ENCODE measurements around the gene HSD3B1. TPM values are rescaled to one million over a fixed set of nuclear protein-coding genes. Genes with fewer than 3 reads are reported as not detected.

HSD3B1 gene
- total RNA-seq, 1 donor from 2014 or later, result not detected

DNA sequence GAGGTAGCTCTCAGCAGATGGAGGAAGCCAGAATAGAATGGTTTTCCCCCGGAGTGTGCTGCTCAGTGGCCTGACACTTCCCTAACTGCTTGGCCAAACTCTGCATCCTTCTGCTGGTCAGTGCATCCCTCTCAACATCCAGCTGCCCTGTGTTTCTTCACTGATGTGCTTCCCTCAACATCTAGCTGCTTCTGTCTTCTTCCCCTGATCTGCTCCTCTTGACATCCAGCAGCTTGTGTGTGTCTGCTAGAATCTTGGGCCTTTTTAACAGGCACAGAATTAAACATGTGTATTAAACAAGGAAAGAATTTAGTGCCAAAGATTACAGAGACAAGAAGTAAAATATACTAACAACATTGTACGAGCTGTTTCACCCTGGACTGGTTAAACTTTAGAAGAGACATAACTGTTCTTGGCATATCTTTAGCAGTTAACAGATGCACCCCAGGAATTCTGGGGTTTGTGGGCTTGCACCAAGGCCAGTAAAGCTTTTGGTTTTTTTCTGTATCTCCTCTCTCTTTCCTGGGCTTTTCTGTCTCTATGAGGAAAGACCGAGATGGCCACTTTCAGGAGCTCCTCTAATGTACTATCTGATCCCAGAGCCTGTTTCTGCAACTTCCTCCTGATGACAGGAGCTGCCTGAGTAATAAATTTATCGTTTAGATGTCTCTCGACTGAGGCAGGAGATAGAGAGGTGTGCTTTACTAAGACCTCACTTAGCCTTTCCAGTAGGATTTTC is 34.8 kb upstream of the HSD3B1 start:
- no peak for DNase-seq (ENCODE audit: low read depth)
- H3K36me3 ChIP-seq (ENCODE audit: control insufficient read depth, insufficient read depth, low read length), result no peaks in the 10 kb centered on the region
- H3K27me3 ChIP-seq (ENCODE audit: control insufficient read depth, insufficient read depth, low read length), result no peaks in the 10 kb centered on the region
- TF ChIP-seq, protein P1, sequence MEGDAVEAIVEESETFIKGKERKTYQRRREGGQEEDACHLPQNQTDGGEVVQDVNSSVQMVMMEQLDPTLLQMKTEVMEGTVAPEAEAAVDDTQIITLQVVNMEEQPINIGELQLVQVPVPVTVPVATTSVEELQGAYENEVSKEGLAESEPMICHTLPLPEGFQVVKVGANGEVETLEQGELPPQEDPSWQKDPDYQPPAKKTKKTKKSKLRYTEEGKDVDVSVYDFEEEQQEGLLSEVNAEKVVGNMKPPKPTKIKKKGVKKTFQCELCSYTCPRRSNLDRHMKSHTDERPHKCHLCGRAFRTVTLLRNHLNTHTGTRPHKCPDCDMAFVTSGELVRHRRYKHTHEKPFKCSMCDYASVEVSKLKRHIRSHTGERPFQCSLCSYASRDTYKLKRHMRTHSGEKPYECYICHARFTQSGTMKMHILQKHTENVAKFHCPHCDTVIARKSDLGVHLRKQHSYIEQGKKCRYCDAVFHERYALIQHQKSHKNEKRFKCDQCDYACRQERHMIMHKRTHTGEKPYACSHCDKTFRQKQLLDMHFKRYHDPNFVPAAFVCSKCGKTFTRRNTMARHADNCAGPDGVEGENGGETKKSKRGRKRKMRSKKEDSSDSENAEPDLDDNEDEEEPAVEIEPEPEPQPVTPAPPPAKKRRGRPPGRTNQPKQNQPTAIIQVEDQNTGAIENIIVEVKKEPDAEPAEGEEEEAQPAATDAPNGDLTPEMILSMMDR (IDR thresholded peaks at IDR 0.05; ENCODE audit: insufficient read depth, low read length, poor library complexity, severe bottlenecking), result no peak
- no peak overlapping the region for H3K4me3 ChIP-seq (ENCODE audit: low read depth, low read length)

DNA sequence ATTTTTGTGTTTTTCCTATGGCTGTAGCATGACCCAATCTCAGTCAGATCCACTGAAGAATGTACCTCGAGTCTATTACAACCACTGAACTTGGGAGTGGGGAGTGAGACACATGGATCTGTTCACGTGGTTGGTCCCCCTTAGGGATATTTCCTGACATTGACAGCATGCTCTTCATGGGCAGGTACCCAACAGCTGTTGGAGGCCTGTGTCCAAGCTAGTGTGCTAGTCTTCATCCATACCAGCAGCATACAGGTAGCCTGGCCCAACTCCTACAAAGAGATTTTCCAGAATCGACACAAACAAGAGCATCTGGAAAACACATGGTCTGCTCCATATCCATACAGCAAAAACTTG is 34.2 kb upstream of the HSD3B1 start:
- TF ChIP-seq, protein P1 (IDR thresholded peaks at IDR 0.05; ENCODE audit: insufficient read depth, low read length, poor library complexity, severe bottlenecking), result no peak
- DNase-seq (ENCODE audit: low read depth), result no peak
- Histone ChIP-seq H3K27me3 (ENCODE audit: control insufficient read depth, insufficient read depth, low read length) (no peaks in the 10 kb centered on the region), H3K36me3 (ENCODE audit: control insufficient read depth, insufficient read depth, low read length) (no peaks in the 10 kb centered on the region), H3K4me3 (ENCODE audit: low read depth, low read length) (no peak overlapping the region)

DNA sequence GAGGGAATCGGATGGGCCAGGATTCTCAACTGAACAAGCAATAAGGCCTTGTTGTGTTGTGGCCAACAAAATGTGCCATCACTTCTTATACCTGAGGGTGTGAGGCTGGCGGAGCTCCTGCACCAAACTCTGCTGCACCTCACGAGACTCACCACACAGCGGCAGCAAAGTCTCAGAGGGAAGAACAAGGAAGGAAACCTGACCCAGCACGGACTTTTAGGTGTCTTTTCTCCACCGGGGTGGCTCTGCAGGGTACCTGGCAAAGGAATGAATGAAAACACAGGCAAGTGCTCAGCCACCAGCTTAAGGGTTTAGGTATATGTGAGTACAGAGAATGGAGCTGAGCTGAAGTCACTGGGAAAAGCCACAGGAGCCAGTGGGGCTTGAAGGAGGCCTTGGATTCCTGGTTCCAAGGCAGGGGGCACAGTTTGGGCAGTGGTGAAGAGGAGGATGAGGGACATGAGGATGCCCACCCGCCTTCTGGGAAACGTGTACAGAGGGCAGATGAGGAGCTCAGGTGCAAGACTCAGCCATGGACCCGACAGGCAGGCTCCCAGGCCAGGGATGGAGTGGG is 31.1 kb upstream of the HSD3B1 start:
- H3K27me3 ChIP-seq (ENCODE audit: control insufficient read depth, insufficient read depth, low read length), result no peaks in the 10 kb centered on the region
- no peaks in the 10 kb centered on the region for H3K36me3 ChIP-seq (ENCODE audit: control insufficient read depth, insufficient read depth, low read length)
- TF ChIP-seq, protein P1 (IDR thresholded peaks at IDR 0.05; ENCODE audit: insufficient read depth, low read length, poor library complexity, severe bottlenecking), result peak; percentile 75
- DNase-seq (ENCODE audit: low read depth), result peak; percentile 23
- H3K4me3 ChIP-seq (ENCODE audit: low read depth, low read length), result no peak overlapping the region

GRCh38 chr1:119477710-119478109 is 29.3 kb upstream of the HSD3B1 start:
- DNase-seq (ENCODE audit: low read depth), result no peak
- TF ChIP-seq, protein P1 (IDR thresholded peaks at IDR 0.05; ENCODE audit: insufficient read depth, low read length, poor library complexity, severe bottlenecking), result no peak
- H3K4me3 ChIP-seq (ENCODE audit: low read depth, low read length), result no peak overlapping the region
- H3K27me3 ChIP-seq (ENCODE audit: control insufficient read depth, insufficient read depth, low read length), result no peaks in the 10 kb centered on the region
- no peaks in the 10 kb centered on the region for H3K36me3 ChIP-seq (ENCODE audit: control insufficient read depth, insufficient read depth, low read length)

DNA sequence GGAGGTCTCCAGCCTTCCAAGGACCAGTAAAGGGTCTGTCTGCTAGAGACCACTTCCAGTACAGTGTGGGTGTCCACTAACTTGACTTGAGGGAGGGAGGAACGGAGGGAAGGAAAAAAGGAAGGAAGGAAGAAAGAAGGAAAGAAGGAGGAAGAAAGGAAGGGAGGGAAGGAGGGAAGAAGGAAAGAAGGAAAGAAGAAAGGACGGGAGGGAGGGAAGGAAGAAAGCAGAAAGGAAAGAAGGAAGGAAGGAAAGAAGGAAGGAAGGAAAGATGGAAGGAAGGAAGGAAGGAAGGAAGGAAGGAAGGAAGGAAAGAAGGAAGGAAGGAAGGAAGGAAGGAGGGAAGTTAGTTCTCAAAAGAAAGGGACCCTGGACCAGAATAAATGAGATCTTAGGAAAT is 26.8 kb upstream of the HSD3B1 start:
- Histone ChIP-seq H3K36me3 (ENCODE audit: control insufficient read depth, insufficient read depth, low read length) (no peaks in the 10 kb centered on the region), H3K27me3 (ENCODE audit: control insufficient read depth, insufficient read depth, low read length) (no peaks in the 10 kb centered on the region), H3K4me3 (ENCODE audit: low read depth, low read length) (no peak overlapping the region)
- TF ChIP-seq, protein P1 (IDR thresholded peaks at IDR 0.05; ENCODE audit: insufficient read depth, low read length, poor library complexity, severe bottlenecking), result no peak
- no peak for DNase-seq (ENCODE audit: low read depth)

DNA sequence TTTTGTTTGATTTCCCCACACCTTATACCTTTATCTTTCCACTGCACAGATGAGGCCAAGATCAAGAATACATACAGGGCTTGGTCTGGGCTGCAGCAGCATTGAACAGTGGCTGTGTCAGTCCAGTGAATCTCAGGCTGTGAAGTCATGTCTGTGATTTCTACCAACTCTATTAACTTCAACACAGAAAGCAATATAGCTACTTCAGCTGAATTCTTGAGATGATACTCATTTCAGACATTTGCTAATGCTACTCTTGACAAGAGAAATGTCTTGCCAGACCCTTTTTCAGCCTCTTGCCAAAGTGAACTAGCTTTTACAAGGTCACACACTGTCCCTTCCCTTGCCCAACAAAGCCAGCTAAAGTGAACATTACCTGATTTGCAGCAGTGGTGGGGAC is 25.1 kb upstream of the HSD3B1 start:
- H3K36me3 ChIP-seq (ENCODE audit: control insufficient read depth, insufficient read depth, low read length), result no peaks in the 10 kb centered on the region
- DNase-seq (ENCODE audit: low read depth), result no peak

More for the DNA sequence above, 25.1 kb upstream of the HSD3B1 start:
- Histone ChIP-seq H3K4me3 (ENCODE audit: low read depth, low read length) (no peak overlapping the region), H3K27me3 (ENCODE audit: control insufficient read depth, insufficient read depth, low read length) (no peaks in the 10 kb centered on the region)
- TF ChIP-seq, protein P1 (IDR thresholded peaks at IDR 0.05; ENCODE audit: insufficient read depth, low read length, poor library complexity, severe bottlenecking), result no peak
